ENCODE measurements around the gene CD53. TPM values are rescaled to one million over a fixed set of nuclear protein-coding genes. Genes with fewer than 3 reads are reported as not detected.

The CD53 gene
- total and polyA plus RNA-seq, 2 of the 4 experiments (the other 2 are of a cell fraction) = not detected

DNA sequence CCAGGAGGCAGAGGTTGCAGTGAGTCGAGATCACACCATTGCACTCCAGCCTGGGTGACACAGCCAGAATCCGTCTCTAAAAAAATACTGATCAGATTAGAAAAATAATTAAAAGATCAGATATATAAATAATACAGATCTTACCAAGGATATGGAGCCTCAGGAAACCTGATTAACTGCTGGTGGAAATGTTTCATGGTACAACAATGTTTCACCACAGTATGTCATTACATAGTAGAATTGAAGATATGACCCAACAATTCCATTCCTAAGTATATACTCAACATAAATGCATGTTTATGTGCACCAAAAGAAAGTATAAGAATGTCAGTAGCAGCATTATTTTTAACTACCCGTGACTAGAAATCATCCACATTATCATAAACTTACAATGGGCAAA lies 41.7 kb downstream of the CD53 start:
- no TSS peak for BruUV-seq (replicated peaks)
- Histone ChIP-seq H3K9me3 (ENCODE audit: control insufficient read depth, insufficient read depth, low read length) (no peaks in the 10 kb centered on the region), H3K9ac (ENCODE audit: low read depth, low read length) (no peak overlapping the region), H3K27me3 (ENCODE audit: control insufficient read depth, insufficient read depth, low read length) (no peaks in the 10 kb centered on the region), H4K8ac (ENCODE audit: low read depth in 2 of 2, low read length in 2 of 2) (no peak overlapping the region), H2BK15ac (ENCODE audit: low read depth, low read length) (no peak overlapping the region), H4K91ac (ENCODE audit: insufficient read depth, low read depth, low read length) (no peak overlapping the region), H3K4me3 (ENCODE audit: insufficient read depth, low read depth, low read length) (no peak overlapping the region), H3K27ac (ENCODE audit: insufficient read depth, low read length) (no peak overlapping the region), H3K23ac (ENCODE audit: low read depth, low read length) (no peak overlapping the region), H2AK5ac (ENCODE audit: low read depth, low read length) (no peak overlapping the region), H3K79me1 (ENCODE audit: low read depth in 1 of 2, low read length in 2 of 2) (no peaks in the 10 kb centered on the region), H3K14ac (replicated peaks; ENCODE audit: low read depth, low read length) (no peak overlapping the region), H3K4me2 (ENCODE audit: low read depth, low read length) (no peak overlapping the region), H3K9me1 (ENCODE audit: insufficient read depth, low read length) (no peaks in the 10 kb centered on the region), H3K4me1 (ENCODE audit: control insufficient read depth, insufficient read depth, low read length) (no peaks in the 10 kb centered on the region), H3K36me3 (ENCODE audit: control insufficient read depth, insufficient read depth, low read length) (no peaks in the 10 kb centered on the region), H3K18ac (ENCODE audit: low read depth, low read length) (no peak overlapping the region), H4K5ac (ENCODE audit: low read depth, low read length) (no peak overlapping the region), H2AFZ (replicated peaks; ENCODE audit: low read length, poor library complexity) (no peak overlapping the region), H2BK120ac (ENCODE audit: low read depth, low read length) (no peak overlapping the region), H2BK5ac (ENCODE audit: low read depth, low read length, poor library complexity, severe bottlenecking) (no peak overlapping the region), H2AK9ac (replicated peaks; ENCODE audit: low read depth, low read length, poor library complexity) (no peak overlapping the region), H3K4ac (ENCODE audit: low read depth, low read length) (no peak overlapping the region), H2BK20ac (ENCODE audit: low read depth, low read length) (no peak overlapping the region), H3K56ac (ENCODE audit: extremely low read depth, insufficient read depth, low read length) (no peak overlapping the region), H4K20me1 (ENCODE audit: insufficient read depth, low read length) (no peaks in the 10 kb centered on the region)
- in situ Hi-C loops (cut with MboI; ENCODE audit: low sequenced_read_pairs) = no loop called here
- dilution Hi-C loops (cut with HindIII; ENCODE audit: low sequenced_read_pairs, unreplicated experiment) = no loop called here
- ChIA-PET POLR2A (ENCODE audit: unreplicated experiment) (no interaction called here), CTCF (no interaction called here)
- no peak for TF ChIP-seq NFE2L2 (IDR thresholded peaks at IDR 0.05; ENCODE audit: low read depth, low read length)
- no CpG with 5 or more reads among the region's 3 CpGs for WGBS, 2 experiments (ENCODE audit: extremely low coverage in 2 of 2, insufficient read length in 1 of 2)
- peak; percentile 5 for DNase-seq
- no peak for ATAC-seq (ENCODE audit: low read depth)
- intact Hi-C loops (cut with micrococcal nuclease) = no loop called here

Measured in IMR-90 (cell line).